HepG2 (cell line): ENCODE data around the gene DDX10. TPM values are rescaled to one million over a fixed set of nuclear protein-coding genes. Genes with fewer than 3 reads are reported as not detected.

Experiments
- ATAC-seq: fragments of 200-7000 bp; cut with Tn5 transposase; 3 replicates; pipeline ENCODE4 v1.9.1; 2020; ENCODE audit warnings: mild to moderate bottlenecking, moderate library complexity
- BruUV-seq: library from RNA; stranded (reverse); fragments of 400-500 nt; replicated peaks from 2 replicates; lab custom pipeline; 2021; lab: Mats Ljungman, UMichigan
- CTCF ChIA-PET: fragments of 300-600 bp; formaldehyde crosslinking; extraction: SDS; loops from one replicate; lab custom pipeline; 2021; ENCODE audit warnings: low total read pairs, inconsistent platforms, low intra/inter-chr PET ratio; lab: Yijun Ruan, JAX
- POLR2A ChIA-PET: fragments of 350-600 bp; sonication (Branson Sonifier 250); formaldehyde crosslinking; loops from one replicate; lab custom pipeline; 2020; ENCODE audit warnings: antibody characterized with exemption, inconsistent platforms; lab: Yijun Ruan, JAX
- DNase-seq: peaks from one replicate; pipeline ENCODE4 v3.0.0-alpha.2; 2015; ENCODE audit warnings: low spot score
- FAIRE-seq: peaks from 3 replicates; lab custom pipeline; 2011; peaks lifted over from hg19 to GRCh38; lab: Jason Lieb, UNC
- H2AFZ ChIP-seq: one replicate; pipeline ENCODE4 v1.6.1; 2011; ENCODE audit warnings: low read length, inconsistent platforms
- H3K27ac ChIP-seq: fragments of 300-600 bp; 3 replicates; pipeline ENCODE4 v1.8.0; 2011; ENCODE audit warnings: mixed run types, mild to moderate bottlenecking, mixed read lengths, low read length, inconsistent platforms; ENCODE audit not compliant: insufficient read depth; ENCODE audit errors: extremely low read length
- H3K27me3 ChIP-seq, 2 experiments: fragments of 200-600 bp in 1 of 2; 2 replicates in 1 of 2; 3 replicates in 1 of 2; pipeline versions ENCODE4 v1.6.0 to v1.8.0; 2011; ENCODE audit warnings: low read length in 2 of 2, mild to moderate bottlenecking in 2 of 2, moderate library complexity in 2 of 2, inconsistent platforms in 1 of 2; ENCODE audit not compliant: insufficient read depth in 2 of 2, control insufficient read depth in 1 of 2
- H3K36me3 ChIP-seq, 2 experiments: fragments of 200-600 bp in 1 of 2; replicated peaks in 1 of 2; 2 replicates in 1 of 2; 3 replicates in 1 of 2; pipeline versions ENCODE4 v1.5.1 to v1.8.0; 2011; ENCODE audit warnings: low read length in 2 of 2, inconsistent platforms in 1 of 2; ENCODE audit not compliant: insufficient read depth in 2 of 2, control insufficient read depth in 1 of 2
- H3K4me1 ChIP-seq: 2 replicates; pipeline ENCODE4 v1.5.1; 2012; ENCODE audit warnings: low read length, inconsistent platforms; ENCODE audit not compliant: insufficient read depth
- H3K4me2 ChIP-seq: 2 replicates; pipeline ENCODE4 v1.6.0; 2011; ENCODE audit warnings: low read depth, low read length, inconsistent platforms
- H3K4me3 ChIP-seq, 3 experiments: fragments of 200-600 bp in 1 of 3; sonication (generic), shearing (Covaris generic) in 1 of 3; replicated peaks in 1 of 3; 2 replicates each; pipeline ENCODE4 v1.5.1; 2011 to 2016; ENCODE audit warnings: low read length in 3 of 3, inconsistent platforms in 2 of 3, low read depth in 2 of 3, mild to moderate bottlenecking in 2 of 3, control low read depth in 1 of 3, mixed read lengths in 1 of 3; ENCODE audit not compliant: insufficient read depth in 1 of 3
- H3K79me2 ChIP-seq: one replicate; pipeline ENCODE4 v1.6.1; 2011; ENCODE audit warnings: low read length, inconsistent platforms; ENCODE audit not compliant: insufficient read depth
- H3K9ac ChIP-seq: 2 replicates; pipeline ENCODE4 v1.6.0; 2011; ENCODE audit warnings: mild to moderate bottlenecking, low read depth, low read length, inconsistent platforms; ENCODE audit not compliant: insufficient read depth
- H3K9me3 ChIP-seq: 2 replicates; pipeline ENCODE4 v1.5.1; 2012; ENCODE audit warnings: mild to moderate bottlenecking, low read length
- H4K20me1 ChIP-seq: 2 replicates; pipeline ENCODE4 v1.6.0; 2011; ENCODE audit warnings: inconsistent platforms, mild to moderate bottlenecking, low read length, moderate library complexity; ENCODE audit not compliant: insufficient read depth
- FOXM1 ChIP-seq: sonication (generic); formaldehyde crosslinking; IDR thresholded peaks from 2 replicates; pipeline ENCODE4 v1.5.0; 2020; ENCODE audit warnings: missing genetic modification reagents
- ZFP36L2 ChIP-seq: sonication (generic); formaldehyde crosslinking; IDR thresholded peaks from 2 replicates; pipeline ENCODE4 v1.4.0; 2020; ENCODE audit warnings: missing genetic modification reagents
- ZNF275 ChIP-seq: sonication (generic); formaldehyde crosslinking; IDR thresholded peaks from 2 replicates; pipeline ENCODE4 v1.8.0; 2022; ENCODE audit warnings: missing genetic modification reagents, mild to moderate bottlenecking, inconsistent platforms, borderline replicate concordance
- WGBS: methylation state at CpG from one replicate; pipeline ENCODE4 v1.1.6; 2017; ENCODE audit warnings: low lambda C conversion rate; 5-methylcytosine and 5-hydroxymethylcytosine counted together
- in situ Hi-C: cut with HindIII; loops from 2 replicates; pipeline ENCODE4 v1.10.0; 2017; ENCODE audit warnings: low pct_unique_long_range_greater_than_20kb; ENCODE audit not compliant: extremely low pct_ligation_motif_present
- intact Hi-C: fragments of 100-400 bp; cut with micrococcal nuclease; formaldehyde crosslinking; loops from one replicate; pipeline ENCODE4 v1.10.0; 2022; ENCODE audit not compliant: unreplicated experiment
- polyA plus RNA-seq, 8 experiments: library from polyadenylated mRNA; depleted of rRNA in 3 of 8; stranded (reverse) in 7 of 8; unstranded in 1 of 8; fragments of >200 nt; fragmentation: Illumina TruSeq in 4 of 8; extraction: Trizol in 4 of 8; gene quantifications; 2 replicates each; pipeline versions ENCODE4 v1.2.1 to v1.2.3, GENCODE V29; 2011 to 2016; ENCODE audit warnings: low read depth in 4 of 8, missing spikeins in 1 of 8, mixed read lengths in 1 of 8; ENCODE audit not compliant: insufficient read depth in 1 of 8
- total RNA-seq, 5 experiments: library from RNA; depleted of rRNA; stranded (reverse); fragments of >200 nt; fragmentation: Illumina TruSeq; extraction: Trizol; gene quantifications; 2 replicates each; pipeline ENCODE4 v1.2.3, GENCODE V29; 2016; ENCODE audit warnings: low read depth in 1 of 5
- TF ChIP-seq, protein P1 (sequence below): sonication (generic); formaldehyde crosslinking; IDR thresholded peaks from 2 replicates; pipeline ENCODE4 v1.4.0; 2020; ENCODE audit warnings: missing genetic modification reagents

Gene DDX10
- total and polyA plus RNA-seq, 2 of the 13 experiments (the other 11 are each of a cell fraction or from before 2014, with no cell fraction given), result 17.0 to 32.0 TPM

- TF ChIP-seq ZNF275 (CRISPR knock-in tag) (no peak), FOXM1 (CRISPR knock-in tag) (no peak)
Measured at GRCh38 chr11:108838102-108838791, 173.4 kb downstream of the DDX10 start (continued).

- Histone ChIP-seq H3K4me1 (no peaks in the 10 kb centered on the region), H3K27ac (no peak overlapping the region), H3K27me3 (no peaks in the 10 kb centered on the region), H2AFZ (no peak overlapping the region), H3K4me2 (no peak overlapping the region), H3K79me2 (no peaks in the 10 kb centered on the region), H3K4me3 (no peak overlapping the region), H3K9ac (no peak overlapping the region), H4K20me1 (no peaks in the 10 kb centered on the region), H3K36me3 (peaks cover 0 to 6% of the 10 kb centered on the region in 2 experiments; a peak in 2 of 5 replicates), H3K9me3 (no peaks in the 10 kb centered on the region)
- TF ChIP-seq, protein P1, sequence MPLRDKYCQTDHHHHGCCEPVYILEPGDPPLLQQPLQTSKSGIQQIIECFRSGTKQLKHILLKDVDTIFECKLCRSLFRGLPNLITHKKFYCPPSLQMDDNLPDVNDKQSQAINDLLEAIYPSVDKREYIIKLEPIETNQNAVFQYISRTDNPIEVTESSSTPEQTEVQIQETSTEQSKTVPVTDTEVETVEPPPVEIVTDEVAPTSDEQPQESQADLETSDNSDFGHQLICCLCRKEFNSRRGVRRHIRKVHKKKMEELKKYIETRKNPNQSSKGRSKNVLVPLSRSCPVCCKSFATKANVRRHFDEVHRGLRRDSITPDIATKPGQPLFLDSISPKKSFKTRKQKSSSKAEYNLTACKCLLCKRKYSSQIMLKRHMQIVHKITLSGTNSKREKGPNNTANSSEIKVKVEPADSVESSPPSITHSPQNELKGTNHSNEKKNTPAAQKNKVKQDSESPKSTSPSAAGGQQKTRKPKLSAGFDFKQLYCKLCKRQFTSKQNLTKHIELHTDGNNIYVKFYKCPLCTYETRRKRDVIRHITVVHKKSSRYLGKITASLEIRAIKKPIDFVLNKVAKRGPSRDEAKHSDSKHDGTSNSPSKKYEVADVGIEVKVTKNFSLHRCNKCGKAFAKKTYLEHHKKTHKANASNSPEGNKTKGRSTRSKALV, result no peak
- TF ChIP-seq ZFP36L2, result no peak
- intact Hi-C loops (no loop called here), in situ Hi-C loops (no loop called here)
- BruUV-seq, result no TSS peak
- DNase-seq (no peak), FAIRE-seq (no peak), ATAC-seq (no peak)
- 100% methylated on average over 1 of the region's 1 CpG for WGBS
- ChIA-PET POLR2A (no interaction called here), CTCF (no interaction called here)
Measured at GRCh38 chr11:108838792-108839105, 173.9 kb downstream of the DDX10 start.
